HG02885 (cell line): ENCODE results near the gene ZNF451.
"Not testable (repeated sequence)": the region's sequence is repeated elsewhere in the genome, so short reads cannot be mapped to it uniquely, and the experiment has no call there.

ENCODE experiments used
- ATAC-seq: cut with Tn5 transposase; IDR thresholded peaks from one replicate; pipeline ENCODE4 v1.9.1; 2021; ENCODE audit warnings: mild to moderate bottlenecking; ENCODE audit not compliant: unreplicated experiment, poor library complexity

The ZNF451 gene

GRCh38 chr6:57089687-57090457, at the start of gene ZNF451:
TSS of gene ZNF451 (plus strand) at chr6:57090188. CDS start at chr6:57090254, 66 bp downstream.
- ATAC-seq = peak; percentile 93

GRCh38 chr6:57044061-57044460, 45.9 kb upstream of the ZNF451 start:
- ATAC-seq = not testable (repeated sequence)

GRCh38 chr6:57044568-57044967, 45.4 kb upstream of the ZNF451 start:
- no peak for ATAC-seq

- peak; percentile 96 for ATAC-seq
Observed at GRCh38 chr6:57046332-57047256, 43.4 kb upstream of the ZNF451 start, which contains the start of gene KIAA1586. TSS of gene KIAA1586 (plus strand) at chr6:57046693. CDS start at chr6:57046756, 63 bp downstream.

GRCh38 chr6:57047257-57047585, 42.8 kb upstream of the ZNF451 start:
- ATAC-seq = peak; percentile 18

GRCh38 chr6:57047859-57048258, 42.1 kb upstream of the ZNF451 start:
- not testable (repeated sequence) for ATAC-seq

GRCh38 chr6:57048577-57048976, 41.4 kb upstream of the ZNF451 start:
- no peak for ATAC-seq

GRCh38 chr6:57063847-57064246, 26.1 kb upstream of the ZNF451 start:
- ATAC-seq = no peak

GRCh38 chr6:57064809-57065208, 25.2 kb upstream of the ZNF451 start:
- ATAC-seq = no peak

GRCh38 chr6:57068061-57068460, 21.9 kb upstream of the ZNF451 start:
- no peak for ATAC-seq

GRCh38 chr6:57069228-57069627, 20.8 kb upstream of the ZNF451 start:
- no peak for ATAC-seq

GRCh38 chr6:57069920-57070331, 20.1 kb upstream of the ZNF451 start:
- no peak for ATAC-seq

- no peak for ATAC-seq
Observed at GRCh38 chr6:57072108-57072507, 17.9 kb upstream of the ZNF451 start.

- no peak for ATAC-seq
Observed at GRCh38 chr6:57074383-57074782, 15.6 kb upstream of the ZNF451 start.

GRCh38 chr6:57075092-57075491, 14.9 kb upstream of the ZNF451 start:
- ATAC-seq = no peak

GRCh38 chr6:57078531-57079207, 11.3 kb upstream of the ZNF451 start:
- no peak for ATAC-seq

GRCh38 chr6:57085471-57085870, 4.5 kb upstream of the ZNF451 start:
- no peak for ATAC-seq

- ATAC-seq = no peak
Observed at GRCh38 chr6:57086843-57087242, 3.1 kb upstream of the ZNF451 start.

GRCh38 chr6:57087916-57088315, 2.1 kb upstream of the ZNF451 start:
- no peak for ATAC-seq

GRCh38 chr6:57089265-57089664, 723 bp upstream of the ZNF451 start:
- ATAC-seq = no peak
